GM19397 (cell line): ENCODE measurements around the gene CARD11.
"Not testable (repeated sequence)": the region's sequence is repeated elsewhere in the genome, so short reads cannot be mapped to it uniquely, and the experiment has no call there.

Source experiments
- ATAC-seq: cut with Tn5 transposase; IDR thresholded peaks from one replicate; pipeline ENCODE4 v1.9.1; 2021; ENCODE audit warnings: mild to moderate bottlenecking, moderate library complexity; ENCODE audit not compliant: unreplicated experiment

Gene CARD11

DNA sequence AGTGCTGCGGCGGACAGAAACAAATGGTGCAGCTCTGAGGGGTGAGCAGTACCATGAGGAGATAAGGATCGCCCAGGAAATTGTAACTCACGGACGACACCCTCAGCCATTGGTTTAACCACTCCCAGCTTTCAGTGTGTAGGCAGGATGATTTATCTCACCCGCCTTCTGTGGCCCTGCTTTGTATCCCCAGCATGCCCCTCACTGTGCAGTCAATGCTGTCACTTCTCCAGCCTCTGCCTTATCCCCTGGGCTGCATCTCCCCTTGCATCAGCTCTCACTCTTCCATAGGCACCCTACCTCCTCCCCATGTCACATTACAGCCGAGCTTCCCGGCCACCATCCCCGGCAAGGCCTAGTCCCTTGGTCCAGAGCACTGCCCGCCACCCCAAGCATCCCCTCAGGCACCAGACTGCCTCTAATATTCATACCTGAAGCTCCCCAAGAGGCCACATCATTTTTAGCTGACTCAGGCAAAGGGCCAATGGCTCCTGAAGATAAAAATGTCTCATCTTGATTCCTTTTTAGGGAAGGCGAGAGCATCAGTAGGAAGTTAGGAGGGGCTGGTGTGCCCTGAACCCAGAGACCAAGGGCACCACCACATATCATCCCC, 77.1 kb downstream of the CARD11 start:
- ATAC-seq, result no peak

DNA sequence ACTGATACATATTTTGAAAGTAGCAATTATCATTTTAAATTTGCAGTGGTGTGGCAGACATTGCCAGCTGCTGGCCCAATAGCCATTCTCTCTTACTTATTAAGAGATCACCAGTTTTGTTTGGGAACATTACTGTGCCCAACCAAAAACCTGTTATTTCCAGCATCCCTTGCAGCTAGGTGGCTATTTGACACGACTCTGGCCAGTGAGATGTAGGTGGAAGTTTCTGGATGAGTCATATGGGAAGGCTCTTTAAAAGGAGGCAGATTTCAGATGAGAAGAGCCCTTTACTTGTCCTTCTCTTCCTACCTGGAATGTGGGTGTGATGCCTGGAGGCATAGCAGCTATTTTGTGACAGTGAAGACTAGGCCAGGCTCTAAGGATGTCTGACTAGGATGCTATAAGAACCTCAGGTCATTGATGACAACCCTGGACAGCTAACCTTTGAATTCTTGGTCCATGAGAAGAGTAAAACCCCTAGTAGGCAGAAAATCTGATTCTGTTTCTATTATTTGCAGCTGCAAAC, 77.9 kb downstream of the CARD11 start:
- ATAC-seq, result no peak

DNA sequence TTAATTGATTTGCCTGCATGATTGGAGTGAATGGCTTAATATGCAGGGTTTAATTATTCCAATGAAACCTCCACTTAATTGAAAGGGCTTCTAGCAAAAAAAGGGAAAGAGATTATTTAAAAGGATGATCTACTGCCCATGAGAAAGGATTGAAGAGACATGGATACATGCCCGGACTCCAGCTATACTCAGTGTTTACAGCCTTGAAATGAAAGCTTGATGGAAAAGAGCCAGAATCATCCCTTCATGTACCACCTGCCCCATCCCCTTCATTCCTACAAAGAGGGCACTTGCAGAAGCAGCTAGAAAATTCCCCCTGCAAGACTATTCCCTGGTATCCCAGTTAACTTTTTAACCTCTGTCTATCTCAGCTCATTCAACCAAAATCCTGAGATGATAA, 78.4 kb downstream of the CARD11 start:
- no peak for ATAC-seq

DNA sequence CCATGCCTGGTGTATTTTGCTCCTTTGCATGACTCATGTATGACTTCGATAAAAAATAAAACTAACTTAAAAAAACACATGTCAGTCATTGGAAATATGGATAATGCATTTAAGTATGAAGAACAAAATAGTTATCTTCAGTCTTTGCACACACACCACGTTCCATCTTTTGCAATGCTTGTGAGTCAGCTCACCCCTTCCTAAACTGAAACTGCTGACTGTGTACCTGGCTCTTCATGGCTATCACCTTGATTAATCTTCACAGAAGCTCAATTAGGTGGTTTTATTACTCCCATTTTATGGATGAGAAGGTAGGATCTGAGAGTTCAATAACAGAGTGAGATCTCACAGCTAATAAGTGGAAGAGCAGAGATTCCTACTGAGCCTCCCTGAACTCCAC, 79.5 kb downstream of the CARD11 start:
- ATAC-seq, result no peak

DNA sequence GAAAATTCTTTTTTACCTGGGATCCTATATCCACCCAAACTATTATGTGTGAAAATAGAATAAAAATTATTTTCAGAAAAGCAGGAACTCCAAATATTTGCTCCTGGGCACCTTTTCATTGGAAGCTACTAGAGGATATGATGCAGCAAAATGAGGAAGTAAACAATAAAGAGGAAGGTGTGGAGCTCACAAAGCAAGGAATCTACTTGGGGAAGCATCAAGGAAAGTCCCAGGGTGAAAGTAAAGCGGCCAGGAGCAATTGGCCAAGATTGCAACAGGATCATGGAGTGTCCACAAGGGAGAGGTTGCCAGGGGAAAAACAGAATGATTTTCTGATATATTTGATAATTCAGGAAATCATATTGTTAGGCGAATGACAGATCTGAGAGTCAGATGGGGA, 80.8 kb downstream of the CARD11 start:
- no peak for ATAC-seq

DNA sequence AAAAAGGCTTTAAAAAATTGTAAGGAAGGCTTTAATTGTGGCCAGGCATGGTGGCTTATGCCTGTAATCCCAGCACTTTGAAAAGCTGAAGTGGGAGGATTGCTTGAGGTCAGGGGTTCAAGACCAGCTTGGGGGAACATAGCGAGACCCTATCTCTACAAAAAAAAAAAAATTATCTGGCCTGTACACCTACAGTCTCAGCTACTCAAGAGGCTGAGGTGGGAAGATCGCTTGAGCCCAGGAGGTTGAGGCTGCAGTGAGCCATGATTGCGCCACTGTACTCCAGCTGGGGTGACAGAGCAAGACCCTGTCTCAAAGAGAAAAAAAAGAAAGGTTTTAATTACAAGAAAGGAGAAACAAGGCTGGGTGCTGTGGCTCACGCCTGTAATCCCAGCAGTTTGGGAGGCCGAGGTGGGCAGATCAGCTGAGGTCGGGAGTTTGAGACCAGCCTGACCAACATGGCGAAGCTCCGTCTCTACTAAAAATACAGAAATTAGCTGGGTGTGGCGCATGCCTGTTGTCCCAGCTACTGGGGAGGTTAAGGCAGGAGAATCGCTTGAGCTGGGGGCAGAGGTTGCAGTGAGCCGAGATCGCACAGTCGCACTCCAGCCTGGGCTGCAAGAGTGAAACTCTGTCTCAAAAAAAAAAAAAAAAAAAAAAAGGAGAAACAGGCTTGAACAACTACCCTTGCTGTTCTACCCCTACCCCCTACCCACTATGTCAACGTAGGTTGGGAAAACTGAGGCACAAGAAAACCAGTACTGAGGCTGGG, 83.7 kb downstream of the CARD11 start:
- ATAC-seq, result no peak

DNA sequence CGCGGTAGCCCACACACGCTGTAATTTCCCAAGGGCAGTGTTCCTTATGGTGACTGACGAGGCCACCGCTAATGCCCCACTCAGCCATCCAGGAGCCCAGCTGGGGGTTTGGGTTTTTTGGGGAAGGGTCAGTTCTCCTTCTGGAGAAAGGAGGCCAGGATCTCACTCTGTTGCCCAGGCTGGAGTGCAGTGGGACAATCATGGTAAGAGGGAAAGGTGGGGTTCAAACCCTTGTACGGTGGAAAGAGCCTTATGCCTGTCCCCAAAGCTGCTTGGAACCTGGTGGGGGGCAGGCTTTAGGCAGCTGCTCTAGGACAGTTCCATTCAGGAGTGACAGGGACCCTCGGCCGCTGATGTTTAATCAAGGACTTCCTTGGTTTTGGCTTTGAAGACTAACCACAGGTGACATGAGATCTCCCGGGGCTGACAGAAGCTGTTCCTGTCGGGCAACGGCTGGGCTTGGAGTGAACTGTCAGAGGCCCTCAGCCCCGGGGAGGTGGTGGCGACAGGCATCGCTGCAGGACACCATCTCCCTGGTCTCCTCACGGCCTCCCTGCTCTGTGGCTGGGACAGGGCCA, 84.5 kb downstream of the CARD11 start:
- ATAC-seq, result no peak

DNA sequence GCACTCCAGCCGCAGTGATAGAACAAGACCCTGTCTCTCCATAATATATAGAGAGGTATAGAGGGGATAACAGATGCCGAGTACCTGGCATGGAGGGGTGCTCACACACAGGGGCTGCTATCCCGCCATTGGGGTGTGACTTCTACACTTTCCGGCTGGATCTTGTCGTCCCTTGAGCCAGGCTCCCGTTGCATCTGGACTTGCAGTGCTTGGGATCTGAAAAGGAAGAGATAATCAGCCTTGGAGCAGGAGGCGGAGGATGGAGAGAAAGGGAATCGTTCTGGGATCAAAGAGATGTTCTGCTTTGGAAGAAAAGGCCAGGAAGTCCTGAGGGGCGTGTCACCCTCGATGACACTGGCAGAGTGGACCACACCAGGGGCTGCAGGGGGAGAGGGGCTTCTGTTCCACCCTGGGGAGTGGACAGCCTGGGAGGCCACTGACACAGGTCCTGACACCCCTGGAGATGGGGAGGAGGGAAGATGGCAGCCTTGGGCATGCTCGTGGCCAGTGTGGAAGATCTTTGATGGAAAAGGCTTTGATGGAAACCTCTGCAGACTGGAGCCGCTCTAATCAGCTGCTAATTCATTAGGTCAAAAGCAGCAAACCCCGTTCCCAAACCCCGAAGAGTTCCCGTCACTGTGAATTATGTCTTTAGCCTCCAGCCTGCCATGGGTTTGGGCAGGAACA, 85.1 kb downstream of the CARD11 start:
- ATAC-seq, result no peak

DNA sequence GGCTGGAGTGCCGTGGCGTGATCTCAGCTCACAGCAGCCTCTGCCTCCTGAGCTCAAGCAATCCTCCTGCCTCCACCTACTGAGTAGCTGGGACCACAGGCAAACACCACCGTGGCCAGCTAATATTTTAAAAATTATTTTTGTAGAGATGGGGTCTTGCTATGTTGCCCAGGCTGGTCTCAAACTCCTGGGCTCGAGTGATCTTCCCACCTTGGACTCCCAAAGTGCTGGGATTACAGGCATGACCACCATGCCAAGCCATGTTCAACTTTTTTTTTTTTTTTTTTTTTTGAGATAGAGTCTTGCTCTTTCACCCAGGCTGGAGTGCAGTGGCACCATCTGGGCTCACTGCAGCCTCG, 86.3 kb downstream of the CARD11 start:
- ATAC-seq, result not testable (repeated sequence)

DNA sequence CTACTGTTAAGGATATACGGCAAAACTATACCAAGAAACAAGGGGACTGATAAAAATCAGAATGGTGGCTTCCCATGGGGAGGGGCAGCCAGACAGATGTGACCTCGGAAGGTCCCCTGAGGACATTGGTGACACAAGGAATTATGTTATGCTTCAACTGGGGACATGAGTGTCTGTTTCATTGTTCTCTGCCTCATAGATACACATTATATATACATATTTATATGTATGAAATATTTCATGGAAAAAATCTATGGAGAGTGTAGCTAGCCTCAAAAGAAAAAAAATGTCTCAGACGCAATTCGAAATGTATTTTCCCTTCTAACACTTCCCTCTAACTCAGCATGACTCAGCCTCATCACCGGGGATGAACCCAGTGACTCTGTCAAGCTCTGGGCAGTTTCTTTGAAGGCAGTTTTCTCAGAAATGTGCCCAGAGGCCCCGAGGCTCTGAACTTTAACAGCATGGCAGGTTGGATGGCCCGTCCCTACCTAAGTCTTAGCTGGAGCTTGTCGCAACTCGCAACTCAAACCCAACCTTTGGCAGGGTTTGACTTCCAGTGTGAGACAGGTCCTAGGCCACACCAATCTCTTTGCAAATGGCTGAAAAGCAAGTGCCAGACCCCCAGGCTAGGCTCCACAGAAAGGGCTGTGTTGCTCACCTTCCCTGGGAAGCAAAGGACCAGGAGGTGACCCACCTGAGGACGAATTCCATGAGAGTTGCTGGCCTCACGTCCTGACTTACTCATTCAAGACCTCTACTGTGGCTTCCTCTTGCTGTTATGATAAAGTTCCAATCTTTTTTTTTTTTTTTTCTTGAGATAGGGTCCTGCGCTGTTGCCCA, 86.9 kb downstream of the CARD11 start:
- no peak for ATAC-seq

DNA sequence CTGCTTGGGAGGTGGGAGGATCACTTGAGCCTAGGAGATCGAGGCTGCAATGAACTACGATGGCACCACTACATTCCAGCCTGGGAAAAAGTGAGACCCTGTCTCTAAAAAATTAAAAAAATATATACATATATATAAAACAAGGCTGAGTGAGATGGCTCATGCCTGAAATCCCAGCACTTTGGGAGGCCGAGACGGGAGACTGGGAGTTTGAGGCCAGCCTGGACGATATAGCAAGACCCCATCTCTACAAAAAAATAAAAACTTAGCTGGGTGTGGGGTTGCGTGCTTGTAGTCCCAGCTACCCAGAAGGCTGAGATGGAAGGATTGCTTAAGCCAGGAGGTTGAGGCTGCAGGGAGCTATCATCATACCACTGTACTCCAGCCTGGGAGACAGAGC, 87.6 kb downstream of the CARD11 start:
- no peak for ATAC-seq

DNA sequence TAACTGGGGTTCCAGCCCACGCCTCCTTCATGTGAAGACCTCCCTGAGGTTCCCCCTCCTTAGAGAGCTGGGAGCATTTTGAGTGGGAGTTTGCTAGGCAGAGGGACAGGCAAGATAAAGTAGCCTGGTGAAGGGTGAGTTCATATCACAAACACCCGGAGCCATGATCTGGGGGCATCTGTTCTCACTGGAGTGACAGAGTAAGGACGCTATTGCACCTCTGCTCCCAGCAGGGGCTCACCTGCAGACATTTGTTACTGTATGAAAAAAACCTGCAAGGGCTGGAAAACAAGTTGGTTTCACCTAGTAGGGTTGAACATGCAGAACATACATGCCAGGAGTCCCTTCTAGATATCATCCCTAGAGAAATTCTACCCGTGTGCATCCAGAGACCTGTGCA, 88.4 kb downstream of the CARD11 start:
- no peak for ATAC-seq

DNA sequence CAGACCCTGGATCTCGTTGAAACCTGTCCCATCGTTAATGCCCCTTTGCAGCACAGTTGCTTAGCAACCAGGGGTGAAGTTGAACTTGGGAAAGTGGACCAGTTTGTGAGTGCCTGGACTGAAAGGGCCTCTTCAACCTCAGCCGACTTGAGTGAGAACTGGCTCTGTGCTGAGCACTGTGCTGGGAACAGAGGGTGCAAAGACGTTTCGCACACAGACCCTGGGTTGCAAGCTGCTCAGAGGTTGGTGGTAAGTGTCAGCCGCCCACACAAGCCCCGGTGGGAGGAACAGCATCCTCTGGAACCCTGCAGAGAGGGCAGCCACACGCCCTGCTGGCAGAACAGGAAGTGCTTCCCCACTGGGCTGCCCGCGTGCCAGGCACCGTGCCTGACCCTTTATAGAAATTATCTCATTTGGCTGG, 89.2 kb downstream of the CARD11 start:
- no peak for ATAC-seq

DNA sequence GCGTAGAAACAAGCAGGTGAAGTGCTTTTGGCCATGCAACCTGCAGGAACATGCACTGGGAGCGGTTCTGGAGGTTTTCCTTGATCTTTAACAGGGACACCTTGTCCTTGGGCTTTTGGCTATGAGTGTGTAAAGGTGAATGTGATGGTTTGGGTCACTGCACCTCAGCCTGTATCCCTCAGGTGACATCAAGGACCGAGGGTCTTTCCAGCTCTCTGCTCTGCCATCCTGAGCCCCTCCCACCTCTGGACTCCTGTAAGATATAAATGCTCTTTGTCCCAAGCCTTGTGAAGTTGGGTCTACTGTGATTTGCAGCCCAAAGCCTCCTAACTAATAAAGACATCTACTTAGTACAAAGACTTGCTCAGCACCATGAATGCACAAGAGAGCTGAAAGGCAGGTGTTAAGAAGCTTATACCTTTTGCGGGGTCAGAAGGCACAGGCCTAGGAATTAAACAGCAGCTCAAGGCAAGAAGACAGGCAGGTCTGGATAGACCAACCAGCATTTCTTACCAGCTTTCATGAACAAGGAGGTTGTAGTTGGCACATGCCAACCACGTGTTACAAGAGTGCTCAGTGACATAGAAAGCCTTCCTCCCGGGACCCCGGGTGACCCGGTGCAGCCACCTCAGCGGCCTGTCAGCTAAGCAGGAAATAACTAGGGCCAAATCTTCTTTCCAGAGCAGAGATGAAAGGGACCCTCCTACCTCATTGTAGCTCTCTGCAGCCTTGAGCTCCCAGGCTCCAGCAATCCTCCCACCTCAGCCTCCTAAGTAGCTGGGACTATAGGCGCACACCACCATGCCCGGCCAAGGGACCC, 89.9 kb downstream of the CARD11 start:
- ATAC-seq, result no peak

DNA sequence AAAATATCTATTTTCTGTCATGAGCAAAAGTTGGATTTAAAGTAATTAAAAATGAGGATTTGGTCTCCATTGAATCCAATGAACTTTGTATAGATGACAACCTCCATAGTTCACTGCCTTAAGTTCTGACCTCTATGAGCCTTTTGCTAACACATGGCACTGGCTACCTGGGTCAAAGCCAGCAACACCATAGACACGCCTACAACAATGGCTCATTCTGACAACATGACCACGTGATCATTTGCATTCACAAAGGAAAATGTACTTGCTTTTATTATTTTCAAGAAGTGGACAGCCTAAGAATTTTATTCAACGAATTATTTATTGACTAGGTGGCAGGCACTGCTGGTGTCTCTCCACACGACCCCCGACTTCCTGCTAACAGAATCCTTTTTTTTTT, 90.6 kb downstream of the CARD11 start:
- no peak for ATAC-seq

DNA sequence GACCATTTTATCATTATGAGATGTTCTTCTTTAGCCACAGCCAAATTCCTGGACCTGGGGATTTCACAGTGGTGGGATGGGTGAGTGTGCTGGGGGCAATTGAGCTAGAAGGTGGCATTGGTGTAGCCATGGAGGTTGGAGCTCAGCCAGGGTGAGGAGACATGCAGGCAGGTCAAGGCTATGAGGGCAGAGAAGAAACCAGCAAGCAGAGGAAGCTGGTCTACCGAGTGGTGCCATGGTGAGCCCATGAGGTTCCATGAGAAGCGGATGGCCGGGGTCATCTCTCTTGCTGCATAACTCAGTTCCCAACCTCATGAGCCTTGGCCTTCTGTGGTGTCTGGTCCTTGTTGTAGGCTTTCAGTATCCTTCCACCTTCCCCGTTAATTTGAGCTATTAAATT, 91.4 kb downstream of the CARD11 start:
- ATAC-seq, result no peak

DNA sequence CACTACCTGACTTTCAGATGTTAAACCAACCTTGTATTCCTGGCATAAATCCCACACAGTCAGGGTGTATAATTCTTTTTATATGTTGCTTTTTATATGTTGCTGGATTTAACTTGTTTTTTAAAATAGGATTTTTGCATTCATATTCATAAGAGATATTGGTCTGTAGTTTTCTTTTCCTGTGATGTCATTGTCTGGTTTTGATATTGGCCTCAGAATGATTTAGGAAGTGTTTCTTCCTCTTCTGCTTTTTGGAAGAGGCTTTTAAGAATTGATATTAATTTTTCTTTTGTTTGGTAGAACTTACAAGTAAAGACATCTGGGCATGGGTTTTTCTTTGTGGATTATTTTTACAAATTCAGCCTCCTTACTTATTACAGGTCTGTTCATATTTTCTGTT, 93.1 kb downstream of the CARD11 start:
- no peak for ATAC-seq

DNA sequence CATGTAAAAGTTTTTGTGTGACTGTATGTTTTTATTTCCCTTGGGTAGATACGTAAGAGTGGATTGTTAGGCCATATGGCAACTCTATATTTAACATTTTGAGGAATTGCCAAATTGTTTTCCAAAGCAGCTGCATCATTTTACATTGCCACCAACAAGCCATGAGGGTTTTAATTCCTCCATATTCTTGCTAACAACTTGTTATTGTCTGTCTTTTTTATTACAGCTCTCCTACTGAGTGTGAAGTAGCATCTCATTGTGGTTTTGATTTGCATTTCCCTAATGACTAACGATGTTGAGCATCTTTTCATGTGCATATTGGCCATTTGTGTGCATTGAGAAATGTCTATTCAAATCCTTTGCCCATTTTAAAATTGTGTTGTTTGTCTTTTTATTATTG, 94.9 kb downstream of the CARD11 start:
- no peak for ATAC-seq

DNA sequence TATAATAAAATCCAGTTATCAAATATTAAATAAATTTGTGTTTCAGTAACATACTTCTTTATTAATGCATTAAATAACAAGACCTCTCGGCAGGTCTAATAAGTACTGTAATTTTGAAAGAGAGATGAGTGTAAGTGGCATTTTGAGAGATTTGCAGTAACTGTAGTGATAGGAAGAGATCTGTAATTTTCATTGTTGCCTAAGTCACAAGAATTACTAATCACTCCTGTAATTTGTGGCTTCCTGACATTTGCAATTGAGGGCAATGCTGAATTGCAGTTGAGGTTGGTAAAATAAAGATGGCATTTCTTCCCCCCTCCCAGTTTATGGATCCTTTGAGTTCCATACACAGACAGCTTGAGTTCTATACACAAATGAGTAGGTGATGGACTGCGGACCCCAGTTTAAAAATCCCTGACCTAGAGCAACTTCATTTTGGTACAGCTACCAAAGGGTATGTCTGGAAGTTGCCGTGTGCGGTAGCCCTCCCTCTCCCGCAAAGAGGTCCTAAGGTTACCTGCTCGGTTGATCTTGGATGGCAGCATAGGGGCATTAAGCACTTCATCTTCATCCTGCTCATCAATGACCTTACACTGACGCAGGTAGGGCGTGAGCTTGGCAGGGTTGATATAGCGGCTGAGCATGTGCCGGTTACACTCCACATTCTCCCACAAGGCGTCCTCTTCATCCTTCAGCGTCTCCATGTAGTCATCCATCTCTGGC, 96.4 kb downstream of the CARD11 start:
- no peak for ATAC-seq
